Gastroesophageal sphincter (tissue), 4 donors: ENCODE results near the gene CCSER2. TPM values are rescaled to one million over a fixed set of nuclear protein-coding genes. Genes with fewer than 3 reads are reported as not detected.

Experiments
- ATAC-seq: fragments of 150-250 bp; one replicate; pipeline ENCODE4 v1.9.1; 2016; ENCODE audit warnings: mild to moderate bottlenecking, moderate library complexity
- H3K27ac ChIP-seq, 4 donors: fragments of 200-600 bp; sonication (generic) in 3 of 4; 1 replicate in 3 of 4; 2 replicates in 1 of 4; pipeline ENCODE4 v1.5.1; 2016 to 2019
- H3K27me3 ChIP-seq: fragments of 200-600 bp; sonication (generic); one replicate; pipeline ENCODE4 v1.5.1; 2019
- H3K36me3 ChIP-seq, 2 donors: fragments of 200-600 bp; sonication (generic); one replicate each; pipeline ENCODE4 v1.5.1; 2019; ENCODE audit warnings: control low read depth in 1 of 2
- H3K4me1 ChIP-seq, 3 donors: fragments of 200-600 bp; sonication (generic); 1 replicate in 2 of 3; 2 replicates in 1 of 3; pipeline ENCODE4 v1.5.1; 2016 to 2019; ENCODE audit warnings: control low read depth in 2 of 3
- H3K4me3 ChIP-seq, 2 donors: fragments of 200-600 bp; sonication (generic); one replicate each; pipeline ENCODE4 v1.5.1; 2019; ENCODE audit warnings: mild to moderate bottlenecking in 1 of 2, moderate library complexity in 1 of 2
- H3K9me3 ChIP-seq, 3 donors: fragments of 200-600 bp; sonication (generic); one replicate each; pipeline ENCODE4 v1.5.1; 2017 to 2019; ENCODE audit warnings: control low read depth in 2 of 3
- CTCF ChIP-seq, 4 experiments: fragments of 200-600 bp in 2 of 4; fragments of 450-650 bp in 2 of 4; sonication (generic) in 1 of 4; IDR thresholded peaks; one replicate each; pipeline ENCODE4 v1.5.1; 2017 to 2019; ENCODE audit warnings: antibody characterized with exemption in 4 of 4, mild to moderate bottlenecking in 2 of 4, moderate library complexity in 2 of 4
- EP300 ChIP-seq: sonication (generic); formaldehyde crosslinking; IDR thresholded peaks from one replicate; pipeline ENCODE4 v1.6.1; 2017; ENCODE audit warnings: antibody characterized with exemption, mild to moderate bottlenecking
- POLR2A ChIP-seq, 2 donors: fragments of 450-650 bp; IDR thresholded peaks; one replicate each; pipeline ENCODE4 v1.6.1; 2017; ENCODE audit warnings: antibody characterized with exemption in 2 of 2, mild to moderate bottlenecking in 2 of 2, moderate library complexity in 1 of 2
- POLR2AphosphoS5 ChIP-seq: sonication (generic); formaldehyde crosslinking; IDR thresholded peaks from one replicate; pipeline ENCODE4 v1.6.1; 2017; ENCODE audit warnings: antibody characterized with exemption
- WGBS, 2 donors: methylation state at CpG; one replicate each; pipeline ENCODE4 v1.1.5; 2018; ENCODE audit warnings: low coverage in 1 of 2; 5-methylcytosine and 5-hydroxymethylcytosine counted together
- total RNA-seq, 4 donors: library from RNA; depleted of rRNA; stranded (reverse); fragments of >200 nt; gene quantifications; one replicate each; pipeline ENCODE4 v1.1.0, GENCODE V29; 2016

Gene CCSER2
- total RNA-seq, 4 donors from 2014 or later: 64.5 to 93.5 (median 83.3) TPM

- no peaks in the 10 kb centered on the region for H3K36me3 ChIP-seq
- H3K27me3 ChIP-seq: peaks cover 29% of the 10 kb centered on the region
- 60 to 70% methylated on average over 2 of the region's 3 CpGs for WGBS, 2 donors
- no peak overlapping the region for H3K27ac ChIP-seq
- H3K4me3 ChIP-seq: no peak overlapping the region
- H3K4me1 ChIP-seq: no peaks in the 10 kb centered on the region
- ATAC-seq: no peak
- TF ChIP-seq CTCF (IDR thresholded peaks at IDR 0.05) (no peak), POLR2A (IDR thresholded peaks at IDR 0.05) (no peak)
- no peaks in the 10 kb centered on the region for H3K9me3 ChIP-seq
These were observed 224.1 kb downstream of the CCSER2 start for GRCh38 chr10:84552478-84552877.

GRCh38 chr10:84562592-84562991 is 234.2 kb downstream of the CCSER2 start:
- H3K27me3 ChIP-seq: peaks cover 40% of the 10 kb centered on the region
- H3K4me1 ChIP-seq: no peaks in the 10 kb centered on the region
- no peak overlapping the region for H3K27ac ChIP-seq
- WGBS, 2 donors: 72 to 81% methylated on average over 4 to 6 of the region's 6 CpGs
- no peaks in the 10 kb centered on the region for H3K36me3 ChIP-seq
- no peak overlapping the region for H3K4me3 ChIP-seq
- H3K9me3 ChIP-seq: no peaks in the 10 kb centered on the region
- TF ChIP-seq CTCF (IDR thresholded peaks at IDR 0.05): no peak
- TF ChIP-seq POLR2A (IDR thresholded peaks at IDR 0.05): no peak
- no peak for TF ChIP-seq EP300
- TF ChIP-seq POLR2AphosphoS5: no peak
- no peak for ATAC-seq

- Histone ChIP-seq H3K27ac (no peak overlapping the region), H3K9me3 (no peaks in the 10 kb centered on the region), H3K36me3 (no peaks in the 10 kb centered on the region), H3K4me1 (no peaks in the 10 kb centered on the region), H3K27me3 (peaks cover 40% of the 10 kb centered on the region), H3K4me3 (no peak overlapping the region)
- no peak for TF ChIP-seq POLR2AphosphoS5
- no peak for TF ChIP-seq CTCF (IDR thresholded peaks at IDR 0.05)
- WGBS, 2 donors: 20 to 70% methylated on average over 1 to 5 of the region's 5 CpGs
- no peak for ATAC-seq
These were observed 235.0 kb downstream of the CCSER2 start for GRCh38 chr10:84563355-84563754.

GRCh38 chr10:84563868-84564267 is 235.5 kb downstream of the CCSER2 start:
- 68 to 69% methylated on average over 3 to 4 of the region's 4 CpGs for WGBS, 2 donors
- Histone ChIP-seq H3K9me3 (no peaks in the 10 kb centered on the region), H3K36me3 (no peaks in the 10 kb centered on the region), H3K27ac (no peak overlapping the region), H3K4me1 (no peaks in the 10 kb centered on the region), H3K27me3 (peaks cover 40% of the 10 kb centered on the region), H3K4me3 (no peak overlapping the region)
- ATAC-seq: no peak
- TF ChIP-seq POLR2AphosphoS5: no peak
- TF ChIP-seq POLR2A (IDR thresholded peaks at IDR 0.05): no peak
- TF ChIP-seq EP300: no peak
- TF ChIP-seq CTCF (IDR thresholded peaks at IDR 0.05): no peak

- 58 to 80% methylated on average over 4 to 6 of the region's 6 CpGs for WGBS, 2 donors
- peaks cover 46% of the 10 kb centered on the region for H3K27me3 ChIP-seq
- no peak for ATAC-seq
- H3K4me3 ChIP-seq: no peak overlapping the region
- no peak overlapping the region for H3K27ac ChIP-seq
- no peaks in the 10 kb centered on the region for H3K36me3 ChIP-seq
- no peak for TF ChIP-seq POLR2AphosphoS5
- no peaks in the 10 kb centered on the region for H3K4me1 ChIP-seq
- no peaks in the 10 kb centered on the region for H3K9me3 ChIP-seq
These were observed 237.6 kb downstream of the CCSER2 start for GRCh38 chr10:84565881-84566582.
